NB4 (cell line): Measurements from ENCODE around the gene EEF1AKMT1.

Experiments used
- DNase-seq: peaks from one replicate; pipeline ENCODE4 v3.0.0; 2010; ENCODE audit warnings: low read depth
- H3K4me3 ChIP-seq: one replicate; pipeline ENCODE4 v1.5.1; 2011; ENCODE audit warnings: mild to moderate bottlenecking, low read depth, low read length, moderate library complexity
- CTCF ChIP-seq: IDR thresholded peaks from one replicate; pipeline ENCODE4 v1.5.1; 2012; ENCODE audit warnings: low read depth, low read length
- MAX ChIP-seq: IDR thresholded peaks from 2 replicates; pipeline ENCODE4 v1.6.1; 2011; ENCODE audit warnings: low read depth, low read length
- MYC ChIP-seq: IDR thresholded peaks from 2 replicates; pipeline ENCODE4 v1.6.1; 2011; ENCODE audit warnings: low read depth, low read length
- POLR2A ChIP-seq: IDR thresholded peaks from 2 replicates; pipeline ENCODE4 v1.6.1; 2011; ENCODE audit warnings: mild to moderate bottlenecking; ENCODE audit not compliant: insufficient read length; ENCODE audit errors: extremely low read depth

Gene EEF1AKMT1

GRCh38 chr13:20729633-20730585 lies 43.9 kb downstream of the EEF1AKMT1 start:
- no peak for DNase-seq
- TF ChIP-seq POLR2A (no peak), MAX (no peak)
- H3K4me3 ChIP-seq = no peak overlapping the region

- TF ChIP-seq CTCF (no peak), MYC (no peak), POLR2A (no peak), MAX (no peak)
- no peak overlapping the region for H3K4me3 ChIP-seq
- DNase-seq = no peak
Observed at GRCh38 chr13:20728579-20729311, 45.0 kb downstream of the EEF1AKMT1 start.

GRCh38 chr13:20727856-20728255 lies 45.9 kb downstream of the EEF1AKMT1 start:
- no peak for DNase-seq
- TF ChIP-seq MYC (no peak), CTCF (no peak), MAX (no peak), POLR2A (no peak)
- no peak overlapping the region for H3K4me3 ChIP-seq

GRCh38 chr13:20721454-20722357 lies 52.1 kb downstream of the EEF1AKMT1 start:
- DNase-seq = no peak
- H3K4me3 ChIP-seq = no peak overlapping the region
- no peak for TF ChIP-seq MAX
- no peak for TF ChIP-seq MYC
- no peak for TF ChIP-seq POLR2A
- TF ChIP-seq CTCF = no peak

GRCh38 chr13:20721058-20721453 lies 52.7 kb downstream of the EEF1AKMT1 start:
- TF ChIP-seq POLR2A (no peak), MYC (no peak), CTCF (no peak), MAX (no peak)
- no peak for DNase-seq
- no peak overlapping the region for H3K4me3 ChIP-seq
